K562 (cell line): ENCODE data around the gene KMT2C. TPM values are rescaled to one million over a fixed set of nuclear protein-coding genes. Genes with fewer than 3 reads are reported as not detected.
"Not testable (repeated sequence)": the region's sequence is repeated elsewhere in the genome, so short reads cannot be mapped to it uniquely, and the experiment has no call there.

ENCODE experiments used
- ATAC-seq: fragments of 200-7000 bp; cut with Tn5 transposase; 3 replicates; pipeline ENCODE4 v1.9.1; 2020; ENCODE audit warnings: moderate library complexity
- BruUV-seq: library from RNA; stranded (reverse); fragments of 400-500 nt; replicated peaks from 2 replicates; lab custom pipeline; 2021; lab: Mats Ljungman, UMichigan
- CTCF ChIA-PET: fragments of 300-600 bp; formaldehyde crosslinking; extraction: SDS; loops from one replicate; lab custom pipeline; 2021; ENCODE audit warnings: low intra/inter-chr PET ratio; lab: Yijun Ruan, JAX
- POLR2A ChIA-PET: fragments of 300-600, 350-650 bp; sonication (Branson Sonifier 250); formaldehyde crosslinking; extraction: SDS; loops from one replicate; lab custom pipeline; 2021; ENCODE audit warnings: antibody characterized with exemption, inconsistent platforms; lab: Yijun Ruan, JAX
- DNase-seq, 4 experiments: peaks; one replicate each; pipeline versions ENCODE4 v3.0.0 to v3.0.0-alpha.2; 2011 to 2018; ENCODE audit warnings: low spot score in 3 of 4, mixed read lengths in 3 of 4; ENCODE audit errors: extremely low read depth in 1 of 4
- FAIRE-seq: peaks from 2 replicates; lab custom pipeline; 2011; peaks lifted over from hg19 to GRCh38; lab: Jason Lieb, UNC
- H2AFZ ChIP-seq: 2 replicates; pipeline ENCODE4 v1.6.0; 2011; ENCODE audit warnings: low read depth, low read length, control low read depth, inconsistent platforms
- H3K27ac ChIP-seq: fragments of 200-600 bp; 3 replicates; pipeline ENCODE4 v1.8.0; 2011; ENCODE audit warnings: low read depth, mild to moderate bottlenecking, control low read depth, inconsistent platforms, low read length, moderate library complexity, mixed read lengths; ENCODE audit errors: extremely low read depth
- H3K27me3 ChIP-seq, 2 experiments: fragments of 300-600 bp in 1 of 2; 2 replicates in 1 of 2; 3 replicates in 1 of 2; pipeline versions ENCODE4 v1.6.0 to v1.8.0; 2011; ENCODE audit warnings: inconsistent platforms in 2 of 2, low read length in 2 of 2, mild to moderate bottlenecking in 1 of 2, mixed read lengths in 1 of 2, moderate library complexity in 1 of 2; ENCODE audit not compliant: control insufficient read depth in 2 of 2, insufficient read depth in 2 of 2
- H3K36me3 ChIP-seq: fragments of 300-600 bp; 3 replicates; pipeline ENCODE4 v1.8.0; 2011; ENCODE audit warnings: mild to moderate bottlenecking, low read length, inconsistent platforms; ENCODE audit not compliant: control insufficient read depth, insufficient read depth
- H3K4me1 ChIP-seq, 2 experiments: fragments of 200-600 bp in 1 of 2; replicated peaks in 1 of 2; 2 replicates in 1 of 2; 3 replicates in 1 of 2; pipeline versions ENCODE4 v1.5.1 to v1.8.0; 2011; ENCODE audit warnings: inconsistent platforms in 2 of 2, low read length in 2 of 2, mild to moderate bottlenecking in 1 of 2, mixed read lengths in 1 of 2, moderate library complexity in 1 of 2; ENCODE audit not compliant: control insufficient read depth in 2 of 2, insufficient read depth in 2 of 2
- H3K4me2 ChIP-seq: 2 replicates; pipeline ENCODE4 v1.6.1; 2011; ENCODE audit warnings: low read length, control low read depth, inconsistent platforms, mixed read lengths; ENCODE audit not compliant: insufficient read depth
- H3K4me3 ChIP-seq: fragments of 200-600 bp; sonication (generic), shearing (Covaris generic); 2 replicates; pipeline ENCODE4 v1.5.1; 2016; ENCODE audit warnings: control low read depth, inconsistent platforms
- H3K79me2 ChIP-seq: fragments of 200-600 bp; 3 replicates; pipeline ENCODE4 v1.8.0; 2011; ENCODE audit warnings: low read length, inconsistent platforms; ENCODE audit not compliant: control insufficient read depth, insufficient read depth
- H3K9ac ChIP-seq, 2 experiments: 2 replicates each; pipeline versions ENCODE4 v1.6.0 to v1.6.1; 2011; ENCODE audit warnings: low read depth in 2 of 2, low read length in 2 of 2, control low read depth in 1 of 2, inconsistent platforms in 1 of 2, mild to moderate bottlenecking in 1 of 2, mixed read lengths in 1 of 2; ENCODE audit not compliant: insufficient read depth in 1 of 2
- H3K9me1 ChIP-seq: one replicate; pipeline ENCODE4 v1.6.0; 2011; ENCODE audit warnings: inconsistent platforms, mild to moderate bottlenecking, low read length, moderate library complexity; ENCODE audit not compliant: control insufficient read depth, insufficient read depth
- H3K9me3 ChIP-seq: replicated peaks from 2 replicates; pipeline ENCODE4 v1.5.1; 2011; ENCODE audit warnings: low read depth, low read length, inconsistent platforms; ENCODE audit not compliant: control insufficient read depth, insufficient read depth
- H4K20me1 ChIP-seq: replicated peaks from 2 replicates; pipeline ENCODE4 v1.6.1; 2011; ENCODE audit warnings: low read length, inconsistent platforms, mixed read lengths; ENCODE audit not compliant: control insufficient read depth, insufficient read depth
- ARID1B ChIP-seq: fragments of 450-650 bp; IDR thresholded peaks from 2 replicates; pipeline ENCODE4 v1.6.1; 2016; ENCODE audit warnings: antibody characterized with exemption, mild to moderate bottlenecking, inconsistent platforms
- C11orf30 ChIP-seq: fragments of 450-650 bp; IDR thresholded peaks from 2 replicates; pipeline ENCODE4 v1.6.1; 2016; ENCODE audit warnings: low read depth, mild to moderate bottlenecking
- ESRRB ChIP-seq: fragments of 250-450 bp; sonication (Bioruptor Pico); IDR thresholded peaks from 2 replicates; pipeline ENCODE4 v1.5.0; 2020; ENCODE audit warnings: mild to moderate bottlenecking, moderate library complexity, borderline replicate concordance
- HDAC3 ChIP-seq: fragments of 450-650 bp; IDR thresholded peaks from 2 replicates; pipeline ENCODE4 v1.6.1; 2018; ENCODE audit warnings: borderline replicate concordance, mild to moderate bottlenecking, moderate library complexity; ENCODE audit not compliant: partially characterized antibody
- KDM1A ChIP-seq, 2 experiments: fragments of 450-650 bp; IDR thresholded peaks; 2 replicates each; pipeline ENCODE4 v1.6.1; 2016; ENCODE audit warnings: mild to moderate bottlenecking in 2 of 2
- MYNN ChIP-seq, 2 experiments: sonication (generic); formaldehyde crosslinking in 1 of 2; IDR thresholded peaks; 2 replicates each; pipeline versions ENCODE4 v1.5.0 to v1.6.1; 2016 to 2020; ENCODE audit warnings: antibody characterized with exemption in 1 of 2, missing genetic modification reagents in 1 of 2
- TRIM24 ChIP-seq, 2 experiments: fragments of 450-650 bp; IDR thresholded peaks; 2 replicates each; pipeline ENCODE4 v1.6.1; 2016
- YY1 ChIP-seq, 3 experiments: IDR thresholded peaks; 2 replicates each; pipeline ENCODE4 v1.6.1; 2011; ENCODE audit warnings: low read length in 2 of 3, mild to moderate bottlenecking in 2 of 3, moderate library complexity in 2 of 3, borderline replicate concordance in 1 of 3, control low read depth in 1 of 3, low read depth in 1 of 3; ENCODE audit not compliant: insufficient read depth in 3 of 3, insufficient replicate concordance in 2 of 3, control insufficient read depth in 1 of 3, insufficient read length in 1 of 3; ENCODE audit errors: extremely low read depth in 1 of 3
- ZNF316 ChIP-seq: fragments of 450-650 bp; IDR thresholded peaks from 2 replicates; pipeline ENCODE4 v1.6.1; 2016
- WGBS: fragments of 100-300 bp; shearing (Covaris generic); methylation state at CpG from one replicate; pipeline ENCODE4 v1.1.6; 2016; ENCODE audit warnings: low coverage, mixed read lengths; ENCODE audit not compliant: insufficient coverage; ENCODE audit errors: missing lambda C conversion rate; 5-methylcytosine and 5-hydroxymethylcytosine counted together
- in situ Hi-C: fragments of 300-500 bp; cut with MboI; formaldehyde crosslinking; loops from 4 replicates; pipeline ENCODE4 v1.15.0; 2018; ENCODE audit warnings: inconsistent platforms, mixed read lengths
- intact Hi-C: fragments of 100-400 bp; cut with micrococcal nuclease; formaldehyde crosslinking; loops from 2 replicates; pipeline ENCODE4 v1.14.2; 2022
- polyA plus RNA-seq, 8 experiments: library from polyadenylated mRNA; depleted of rRNA in 4 of 8; stranded (reverse) in 5 of 8; unstranded in 3 of 8; fragments of >200 nt; fragmentation: Nextera tagmentation in 2 of 8; fragmentation: Illumina TruSeq in 1 of 8; extraction: Ambion mirVana in 2 of 8; extraction: Trizol in 1 of 8; gene quantifications; 2 replicates each; pipeline versions ENCODE4 v1.2.1 to v1.2.3, GENCODE V29; 2011 to 2014; ENCODE audit warnings: inconsistent platforms in 1 of 8, missing spikeins in 1 of 8
- total RNA-seq, 7 experiments: library from RNA; depleted of rRNA in 6 of 7; stranded (reverse); fragments of >200 nt in 6 of 7; fragmentation: Illumina TruSeq in 2 of 7; extraction: Trizol in 2 of 7; gene quantifications; 2 replicates each; pipeline versions ENCODE4 v1.2.1 to v1.2.3, GENCODE V29; 2011 to 2021; ENCODE audit warnings: low replicate concordance in 1 of 7
- TF ChIP-seq, protein P1 (sequence below): fragments of 450-650 bp; IDR thresholded peaks from 2 replicates; pipeline ENCODE4 v1.6.1; 2018; ENCODE audit not compliant: partially characterized antibody

Gene KMT2C
- total and polyA plus RNA-seq, 9 of the 15 experiments (the other 6 are each of a cell fraction or from before 2014, with no cell fraction given), result 4.9 to 67.8 (median 27.1) TPM

DNA sequence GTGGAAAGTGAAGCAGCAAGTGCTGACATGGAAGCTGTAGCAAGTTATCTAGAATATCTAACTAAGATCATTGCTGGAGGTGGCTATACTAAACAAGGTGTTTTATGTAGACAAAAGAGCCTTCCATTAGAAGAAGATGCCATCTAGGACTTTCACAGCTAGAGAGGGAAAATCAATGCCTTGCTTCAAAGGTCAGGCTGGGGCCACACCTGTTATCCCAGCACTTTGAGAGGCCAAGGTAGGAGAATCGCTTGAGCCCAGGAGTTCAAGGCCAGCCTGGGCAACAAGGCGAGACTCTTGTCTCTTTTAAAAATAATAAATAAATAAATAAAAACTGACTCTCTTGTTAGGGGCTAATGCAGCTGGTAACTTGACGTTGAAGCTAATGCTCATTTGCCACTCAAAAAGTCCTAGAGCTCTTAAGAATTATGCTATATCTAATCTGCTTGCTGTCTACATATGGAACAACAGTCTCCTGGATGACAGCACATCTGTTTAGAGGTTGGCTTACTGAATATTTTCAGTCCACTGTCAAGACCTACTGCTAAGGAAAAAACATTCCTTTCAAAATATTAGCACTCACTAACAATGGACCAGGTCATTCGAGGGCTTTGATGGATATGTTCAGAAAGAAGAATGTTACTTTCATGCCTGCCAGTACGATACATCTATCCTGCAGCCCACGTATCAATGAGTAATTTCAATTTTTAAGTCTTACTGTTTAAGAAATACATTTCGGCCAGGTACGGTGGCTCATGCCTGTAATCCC, 58.9 kb downstream of the KMT2C start:
- in situ Hi-C loops; POLR2A ChIA-PET; H4K20me1 ChIP-seq; H3K9me1 ChIP-seq; H3K27me3 ChIP-seq; intact Hi-C loops; H2AFZ ChIP-seq; DNase-seq; BruUV-seq; CTCF ChIA-PET; H3K4me3 ChIP-seq; H3K4me2 ChIP-seq; H3K9me3 ChIP-seq; H3K36me3 ChIP-seq; H3K9ac ChIP-seq; H3K27ac ChIP-seq; H3K4me1 ChIP-seq; ATAC-seq; TF ChIP-seq MYNN (CRISPR knock-in tag; IDR thresholded peaks at IDR 0.05): not testable (repeated sequence)
- FAIRE-seq, result peak; percentile 65
- WGBS, result 65% methylated on average over 8 of the region's 8 CpGs
- peaks cover 94% of the 10 kb centered on the region for H3K79me2 ChIP-seq
- peak; percentile 93 for TF ChIP-seq MYNN (IDR thresholded peaks at IDR 0.05)

DNA sequence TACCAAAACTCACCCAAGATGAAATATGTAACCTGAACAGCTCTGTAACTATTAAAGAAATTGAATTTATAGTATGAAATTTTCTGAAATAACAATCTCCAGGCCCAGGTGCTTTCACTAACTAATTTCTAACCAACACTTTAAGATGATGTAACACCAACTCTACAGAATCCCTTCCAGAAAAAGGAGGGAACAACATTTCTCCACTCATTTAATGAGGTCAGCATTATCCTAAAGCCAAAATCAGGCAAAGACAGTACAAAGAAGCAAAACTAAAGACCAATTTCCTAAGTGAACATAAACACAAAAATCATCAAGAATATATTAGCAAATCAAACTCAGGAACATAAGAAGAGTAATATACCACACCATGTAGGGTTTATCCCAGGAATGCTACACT, 65.5 kb downstream of the KMT2C start:
- no TSS peak for BruUV-seq
- FAIRE-seq (no peak), DNase-seq (no peak), ATAC-seq (peak; percentile 44)
- Histone ChIP-seq H2AFZ (no peak overlapping the region), H3K9me3 (no peaks in the 10 kb centered on the region), H3K27me3 (no peaks in the 10 kb centered on the region), H3K79me2 (peaks cover 98% of the 10 kb centered on the region), H4K20me1 (peaks cover 8% of the 10 kb centered on the region; the same call in 1 of the 2 replicates), H3K4me2 (no peak overlapping the region), H3K4me3 (no peak overlapping the region), H3K4me1 (peaks cover 3 to 4% of the 10 kb centered on the region in 2 experiments; a peak in 4 of 5 replicates), H3K36me3 (no peaks in the 10 kb centered on the region), H3K27ac (no peak overlapping the region), H3K9me1 (no peaks in the 10 kb centered on the region), H3K9ac (no peak overlapping the region)
- intact Hi-C loops, result loop anchor here (5.0 kb wide), 1 partner anchor 62 kb away; no protein-coding TSS in a partner anchor
- ChIA-PET CTCF (no interaction called here), POLR2A (interaction anchor here (0.7 kb wide), 1 partner anchor 24 kb away, joined by 4 read pairs; no protein-coding TSS in a partner anchor)
- in situ Hi-C loops, result no loop called here
- TF ChIP-seq, protein P1, sequence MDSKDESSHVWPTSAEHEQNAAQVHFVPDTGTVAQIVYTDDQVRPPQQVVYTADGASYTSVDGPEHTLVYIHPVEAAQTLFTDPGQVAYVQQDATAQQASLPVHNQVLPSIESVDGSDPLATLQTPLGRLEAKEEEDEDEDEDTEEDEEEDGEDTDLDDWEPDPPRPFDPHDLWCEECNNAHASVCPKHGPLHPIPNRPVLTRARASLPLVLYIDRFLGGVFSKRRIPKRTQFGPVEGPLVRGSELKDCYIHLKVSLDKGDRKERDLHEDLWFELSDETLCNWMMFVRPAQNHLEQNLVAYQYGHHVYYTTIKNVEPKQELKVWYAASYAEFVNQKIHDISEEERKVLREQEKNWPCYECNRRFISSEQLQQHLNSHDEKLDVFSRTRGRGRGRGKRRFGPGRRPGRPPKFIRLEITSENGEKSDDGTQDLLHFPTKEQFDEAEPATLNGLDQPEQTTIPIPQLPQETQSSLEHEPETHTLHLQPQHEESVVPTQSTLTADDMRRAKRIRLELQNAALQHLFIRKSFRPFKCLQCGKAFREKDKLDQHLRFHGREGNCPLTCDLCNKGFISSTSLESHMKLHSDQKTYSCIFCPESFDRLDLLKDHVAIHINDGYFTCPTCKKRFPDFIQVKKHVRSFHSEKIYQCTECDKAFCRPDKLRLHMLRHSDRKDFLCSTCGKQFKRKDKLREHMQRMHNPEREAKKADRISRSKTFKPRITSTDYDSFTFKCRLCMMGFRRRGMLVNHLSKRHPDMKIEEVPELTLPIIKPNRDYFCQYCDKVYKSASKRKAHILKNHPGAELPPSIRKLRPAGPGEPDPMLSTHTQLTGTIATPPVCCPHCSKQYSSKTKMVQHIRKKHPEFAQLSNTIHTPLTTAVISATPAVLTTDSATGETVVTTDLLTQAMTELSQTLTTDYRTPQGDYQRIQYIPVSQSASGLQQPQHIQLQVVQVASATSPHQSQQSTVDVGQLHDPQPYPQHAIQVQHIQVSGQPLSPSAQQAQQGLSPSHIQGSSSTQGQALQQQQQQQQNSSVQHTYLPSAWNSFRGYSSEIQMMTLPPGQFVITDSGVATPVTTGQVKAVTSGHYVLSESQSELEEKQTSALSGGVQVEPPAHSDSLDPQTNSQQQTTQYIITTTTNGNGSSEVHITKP, result no peak
- TF ChIP-seq ESRRB (CRISPR knock-in tag) (no peak), C11orf30 (peak; percentile 86), TRIM24 (IDR thresholded peaks at IDR 0.05) (peak in 1 of 2 experiments; percentile 54; a peak in 1 of 4 replicates), ZNF316 (peak; percentile 91), KDM1A (IDR thresholded peaks at IDR 0.05) (0 out of 4 replicates have a peak, but pooled peaks of 1 of the 2 experiments have one; percentile 35), YY1 (IDR thresholded peaks at IDR 0.05; ENCODE audit: borderline replicate concordance in 1 of 3, control insufficient read depth in 1 of 3, extremely low read depth in 1 of 3, insufficient read depth in 3 of 3, insufficient read length in 1 of 3, insufficient replicate concordance in 2 of 3, low read depth in 1 of 3, low read length in 2 of 3) (no peak), ARID1B (0 out of 2 replicates have a peak, but pooled peaks have one; percentile 19), HDAC3 (no peak)
